ENCODE results near the gene KLHL3.

- no peak for TF ChIP-seq CTCF (IDR thresholded peaks at IDR 0.05; ENCODE audit: extremely low read depth in 1 of 2, insufficient read depth in 1 of 2, low read depth in 1 of 2, low read length in 2 of 2)
- TF ChIP-seq POLR2A (IDR thresholded peaks at IDR 0.05; ENCODE audit: low read depth, low read length), result no peak
- TF ChIP-seq JUN (IDR thresholded peaks at IDR 0.05; ENCODE audit: borderline replicate concordance, insufficient read depth, insufficient read length, low read depth), result no peak
- TF ChIP-seq POLR2AphosphoS5 (IDR thresholded peaks at IDR 0.05; ENCODE audit: insufficient read depth, low read depth, low read length), result no peak
- no peak for TF ChIP-seq MAX (IDR thresholded peaks at IDR 0.05; ENCODE audit: insufficient read depth, insufficient read length)
- TF ChIP-seq EZH2 (IDR thresholded peaks at IDR 0.05; ENCODE audit: borderline replicate concordance, low read depth, low read length, severe bottlenecking), result no peak
- TF ChIP-seq FOS (IDR thresholded peaks at IDR 0.05; ENCODE audit: borderline replicate concordance, insufficient read depth, low read length), result no peak
- no peak for TF ChIP-seq MYC (IDR thresholded peaks at IDR 0.05; ENCODE audit: low read depth, low read length)
These were observed 89.1 kb downstream of the KLHL3 start for GRCh38 chr5:137646761-137647160.

Measured in endothelial cell of umbilical vein (primary cell).